WTC11 (cell line): ENCODE data around the gene SNRNP70. TPM values are rescaled to one million over a fixed set of nuclear protein-coding genes. Genes with fewer than 3 reads are reported as not detected.

ENCODE experiments used
- ATAC-seq: fragments of 200-7000 bp; cut with Tn5 transposase; 2 replicates; pipeline ENCODE4 v1.10.0; 2021; ENCODE audit warnings: mild to moderate bottlenecking, moderate library complexity
- CTCF ChIA-PET: fragments of 300-600 bp; sonication (Branson Sonifier 250); formaldehyde crosslinking; loops from one replicate; lab custom pipeline; 2021; ENCODE audit warnings: antibody characterized with exemption; lab: Charles Lee
- POLR2A ChIA-PET: fragments of 350-600 bp; sonication (Branson Sonifier 250); formaldehyde crosslinking; loops from one replicate; lab custom pipeline; 2021; ENCODE audit warnings: antibody characterized with exemption; lab: Charles Lee
- DNase-seq: peaks from one replicate; pipeline ENCODE4 v3.0.0; 2021; ENCODE audit warnings: low spot score
- H3K27ac Mint-ChIP-seq: 2 replicates; pipeline ENCODE4 v1.8.0; 2021; ENCODE audit warnings: mixed read lengths
- H3K27me3 Mint-ChIP-seq: 2 replicates; pipeline ENCODE4 v1.8.0; 2021; ENCODE audit warnings: low read depth, mild to moderate bottlenecking, moderate library complexity, mixed read lengths
- H3K36me3 Mint-ChIP-seq: 2 replicates; pipeline ENCODE4 v1.8.0; 2021; ENCODE audit warnings: mixed read lengths
- H3K4me1 Mint-ChIP-seq: 2 replicates; pipeline ENCODE4 v1.8.0; 2022; ENCODE audit warnings: mixed read lengths
- H3K4me3 Mint-ChIP-seq: 2 replicates; pipeline ENCODE4 v1.8.0; 2021; ENCODE audit warnings: mild to moderate bottlenecking, moderate library complexity, mixed read lengths
- H3K9me3 Mint-ChIP-seq: 2 replicates; pipeline ENCODE4 v1.8.0; 2021; ENCODE audit warnings: mixed read lengths
- AR ChIP-seq: fragments of 250-450 bp; sonication (Bioruptor Pico); IDR thresholded peaks from 2 replicates; pipeline ENCODE4 v1.9.0; 2021; ENCODE audit warnings: mild to moderate bottlenecking
- CDX4 ChIP-seq: fragments of 250-450 bp; sonication (Bioruptor Pico); IDR thresholded peaks from 2 replicates; pipeline ENCODE4 v1.9.0; 2021; ENCODE audit warnings: moderate library complexity, mild to moderate bottlenecking, inconsistent platforms, borderline replicate concordance
- E2F1 ChIP-seq: sonication (generic); formaldehyde crosslinking; IDR thresholded peaks from 2 replicates; pipeline ENCODE4 v1.8.0; 2022; ENCODE audit warnings: mild to moderate bottlenecking, missing genetic modification reagents
- E2F5 ChIP-seq: sonication (generic); formaldehyde crosslinking; IDR thresholded peaks from 2 replicates; pipeline ENCODE4 v1.8.1; 2022; ENCODE audit warnings: mild to moderate bottlenecking, moderate library complexity, missing genetic modification reagents
- EMX1 ChIP-seq: fragments of 250-450 bp; sonication (Bioruptor Pico); IDR thresholded peaks from 2 replicates; pipeline ENCODE4 v1.8.0; 2021; ENCODE audit warnings: mild to moderate bottlenecking
- ERG ChIP-seq: fragments of 250-450 bp; sonication (Bioruptor Pico); IDR thresholded peaks from 2 replicates; pipeline ENCODE4 v1.8.0; 2021; ENCODE audit warnings: mild to moderate bottlenecking
- FOXJ3 ChIP-seq: sonication (generic); formaldehyde crosslinking; IDR thresholded peaks from 2 replicates; pipeline ENCODE4 v1.9.0; 2021; ENCODE audit warnings: missing genetic modification reagents, mild to moderate bottlenecking, borderline replicate concordance
- HMGXB4 ChIP-seq: sonication (generic); formaldehyde crosslinking; IDR thresholded peaks from 2 replicates; pipeline ENCODE4 v1.8.1; 2023; ENCODE audit warnings: mild to moderate bottlenecking, moderate library complexity, missing genetic modification reagents
- JAZF1 ChIP-seq: fragments of 250-450 bp; sonication (Bioruptor Pico); IDR thresholded peaks from 2 replicates; pipeline ENCODE4 v1.9.0; 2021; ENCODE audit warnings: moderate library complexity, mild to moderate bottlenecking, inconsistent platforms
- JUN ChIP-seq: sonication (generic); formaldehyde crosslinking; IDR thresholded peaks from 2 replicates; pipeline ENCODE4 v1.8.0; 2023; ENCODE audit warnings: mild to moderate bottlenecking, missing genetic modification reagents
- KAT7 ChIP-seq: sonication (generic); formaldehyde crosslinking; IDR thresholded peaks from 2 replicates; pipeline ENCODE4 v1.8.1; 2023; ENCODE audit warnings: missing genetic modification reagents, mild to moderate bottlenecking, borderline replicate concordance
- MLX ChIP-seq: sonication (generic); formaldehyde crosslinking; IDR thresholded peaks from 2 replicates; pipeline ENCODE4 v1.8.1; 2023; ENCODE audit warnings: mild to moderate bottlenecking, missing genetic modification reagents, moderate library complexity
- NFE2L1 ChIP-seq: sonication (generic); formaldehyde crosslinking; IDR thresholded peaks from 2 replicates; pipeline ENCODE4 v1.8.1; 2023; ENCODE audit warnings: missing genetic modification reagents
- NR1H2 ChIP-seq: sonication (generic); formaldehyde crosslinking; IDR thresholded peaks from 2 replicates; pipeline ENCODE4 v1.9.0; 2021; ENCODE audit warnings: mild to moderate bottlenecking, moderate library complexity, missing genetic modification reagents
- TEAD1 ChIP-seq: sonication (generic); formaldehyde crosslinking; IDR thresholded peaks from 2 replicates; pipeline ENCODE4 v1.8.0; 2022; ENCODE audit warnings: mild to moderate bottlenecking, missing genetic modification reagents
- TEAD4 ChIP-seq: sonication (generic); formaldehyde crosslinking; IDR thresholded peaks from 2 replicates; pipeline ENCODE4 v1.8.0; 2022; ENCODE audit warnings: mild to moderate bottlenecking, missing genetic modification reagents
- TP53 ChIP-seq: sonication (generic); formaldehyde crosslinking; IDR thresholded peaks from 2 replicates; pipeline ENCODE4 v1.8.1; 2023; ENCODE audit warnings: mild to moderate bottlenecking, missing genetic modification reagents
- ZMAT4 ChIP-seq: fragments of 250-450 bp; sonication (Bioruptor Pico); IDR thresholded peaks from 2 replicates; pipeline ENCODE4 v1.9.0; 2021; ENCODE audit warnings: mild to moderate bottlenecking
- ZNF121 ChIP-seq: sonication (generic); formaldehyde crosslinking; IDR thresholded peaks from 2 replicates; pipeline ENCODE4 v1.8.0; 2023; ENCODE audit warnings: missing genetic modification reagents
- ZNF138 ChIP-seq: sonication (generic); formaldehyde crosslinking; conservative IDR thresholded peaks from 2 replicates; pipeline ENCODE4 v1.8.1; 2022; ENCODE audit warnings: mild to moderate bottlenecking, moderate library complexity, missing genetic modification reagents
- ZNF396 ChIP-seq: fragments of 250-450 bp; sonication (Bioruptor Pico); IDR thresholded peaks from 2 replicates; pipeline ENCODE4 v1.8.0; 2021; ENCODE audit warnings: mild to moderate bottlenecking, moderate library complexity, borderline replicate concordance
- ZNF423 ChIP-seq: fragments of 250-450 bp; sonication (Bioruptor Pico); IDR thresholded peaks from 2 replicates; pipeline ENCODE4 v2.1.2; 2022; ENCODE audit warnings: mild to moderate bottlenecking, moderate library complexity
- ZSCAN18 ChIP-seq: fragments of 250-450 bp; sonication (Bioruptor Pico); IDR thresholded peaks from 2 replicates; pipeline ENCODE4 v2.1.2; 2022; ENCODE audit warnings: mild to moderate bottlenecking, moderate library complexity
- total RNA-seq: library from RNA; stranded (reverse); gene quantifications from 3 replicates; pipeline ENCODE4 v1.2.3, GENCODE V29; 2021

Gene SNRNP70
- total RNA-seq, 1 experiment from 2014 or later: 266 TPM

- POLR2A ChIA-PET: no interaction called here
- Mint-ChIP-seq H3K36me3 (no peaks in the 10 kb centered on the region), H3K4me1 (peaks cover 14% of the 10 kb centered on the region), H3K27ac (peak within 1 kb of the TSS; percentile 61), H3K27me3 (peaks cover 64% of the 10 kb centered on the region), H3K9me3 (no peaks in the 10 kb centered on the region), H3K4me3 (peak within 1 kb of the TSS; percentile 75)
- peak; percentile 81 for ATAC-seq
- peak; percentile 94 for DNase-seq
- CTCF ChIA-PET: interaction anchor here (1.0 to 2.7 kb wide), 8 partner anchors 21 to 125 kb away, joined by 3 to 18 read pairs (median 7); partner anchors contain the start of gene RUVBL2
- TF ChIP-seq ZNF138 (CRISPR knock-in tag) (no peak), TP53 (CRISPR knock-in tag) (no peak), E2F1 (CRISPR knock-in tag) (no peak), KAT7 (no peak), ZMAT4 (CRISPR knock-in tag) (no peak), ZNF121 (CRISPR knock-in tag) (no peak), NFE2L1 (CRISPR knock-in tag) (0 out of 2 replicates have a peak, but pooled peaks have one; percentile 63), CDX4 (CRISPR knock-in tag) (no peak), ZNF423 (CRISPR knock-in tag) (no peak), ERG (peak; percentile 72; the same call in 1 of the 2 replicates), EMX1 (CRISPR knock-in tag) (no peak), TEAD4 (CRISPR knock-in tag) (no peak), TEAD1 (CRISPR knock-in tag) (0 out of 2 replicates have a peak, but pooled peaks have one; percentile 62), JUN (no peak), ZNF396 (CRISPR knock-in tag) (no peak), FOXJ3 (no peak), NR1H2 (CRISPR knock-in tag) (no peak), MLX (no peak), AR (CRISPR knock-in tag) (no peak), ZSCAN18 (CRISPR knock-in tag) (no peak), HMGXB4 (CRISPR knock-in tag) (peak; percentile 34; the same call in 1 of the 2 replicates), E2F5 (peak; percentile 44; the same call in 1 of the 2 replicates), JAZF1 (CRISPR knock-in tag) (no peak)
Observed at GRCh38 chr19:49118565-49119410, 33.5 kb downstream of the SNRNP70 start, which contains the start of gene C19orf73. Gene C19orf73 (minus strand): TSS chr19:49119143. CDS start chr19:49119022, 121 bp downstream.
